Measurements from ENCODE around the gene L1CAM.

- TF ChIP-seq CTCF (IDR thresholded peaks at IDR 0.05) = no peak
- TF ChIP-seq JUND (IDR thresholded peaks at IDR 0.05) = no peak
- no peak for TF ChIP-seq GATA2 (CRISPR knock-in tag; IDR thresholded peaks at IDR 0.05)
- no peak for TF ChIP-seq RAD21 (IDR thresholded peaks at IDR 0.05; ENCODE audit: low read length)
- TF ChIP-seq NRF1 (IDR thresholded peaks at IDR 0.05; ENCODE audit: low read depth, low read length) = no peak
- TF ChIP-seq POLR2AphosphoS5 (IDR thresholded peaks at IDR 0.05; ENCODE audit: low read depth, low read length) = no peak
- TF ChIP-seq USF2 (IDR thresholded peaks at IDR 0.05; ENCODE audit: borderline replicate concordance, low read depth, low read length) = no peak
- TF ChIP-seq MXI1 (IDR thresholded peaks at IDR 0.05; ENCODE audit: low read depth, low read length) = no peak
- no peak for TF ChIP-seq TAF1 (IDR thresholded peaks at IDR 0.05; ENCODE audit: borderline replicate concordance, low read depth, low read length)
- TF ChIP-seq SMC3 (IDR thresholded peaks at IDR 0.05; ENCODE audit: low read depth, low read length) = no peak
- no peak for TF ChIP-seq FOXM1 (IDR thresholded peaks at IDR 0.05; ENCODE audit: low read depth)
- TF ChIP-seq IRF3 (IDR thresholded peaks at IDR 0.05; ENCODE audit: low read depth, low read length) = no peak
These were observed 54.4 kb downstream of the L1CAM start for GRCh38 chrX:153831429-153832150.

Data from SK-N-SH (cell line).